Activated naive CD8-positive, alpha-beta T cell treated with anti-CD3 and anti-CD28 coated beads, Interleukin-2, amount 10 ng/mL, durations not matched to agents 7 days and 5 days (primary cell): ENCODE measurements around the gene ZNF260. TPM values are rescaled to one million over a fixed set of nuclear protein-coding genes. Genes with fewer than 3 reads are reported as not detected.
"Not testable (repeated sequence)": the region's sequence is repeated elsewhere in the genome, so short reads cannot be mapped to it uniquely, and the experiment has no call there.

Experiments used
- ATAC-seq: fragments of 150-1000 bp; cut with Tn5 transposase; one replicate; pipeline ENCODE4 v1.10.0; 2021; ENCODE audit warnings: low read depth, moderate library complexity
- POLR2A ChIA-PET: fragments of 350-600 bp; sonication (Branson Sonifier 250); formaldehyde crosslinking; loops from one replicate; lab custom pipeline; 2021; ENCODE audit warnings: antibody characterized with exemption; lab: Charles Lee
- DNase-seq: peaks from one replicate; pipeline ENCODE4 v3.0.0; 2021
- H3K27ac Mint-ChIP-seq: one replicate; pipeline ENCODE4 v1.8.0; 2022; ENCODE audit warnings: mild to moderate bottlenecking, mixed read lengths
- H3K27me3 Mint-ChIP-seq: one replicate; pipeline ENCODE4 v1.8.0; 2022; ENCODE audit warnings: mild to moderate bottlenecking, moderate library complexity, mixed read lengths
- H3K36me3 Mint-ChIP-seq: one replicate; pipeline ENCODE4 v1.8.0; 2021; ENCODE audit warnings: mild to moderate bottlenecking, mixed read lengths
- H3K4me1 Mint-ChIP-seq: one replicate; pipeline ENCODE4 v1.8.0; 2021; ENCODE audit warnings: mixed read lengths
- H3K4me3 Mint-ChIP-seq: one replicate; pipeline ENCODE4 v1.8.0; 2022; ENCODE audit warnings: mild to moderate bottlenecking, moderate library complexity, mixed read lengths
- H3K9me3 Mint-ChIP-seq: one replicate; pipeline ENCODE4 v1.8.0; 2021; ENCODE audit warnings: mixed read lengths
- total RNA-seq, 2 experiments: library from RNA; stranded (reverse); gene quantifications; one replicate each; pipeline ENCODE4 v1.2.3, GENCODE V29; 2021

The ZNF260 gene
- total RNA-seq, 2 experiments from 2014 or later, result 12.9 to 16.3 TPM

GRCh38 chr19:36526581-36526980, 1.5 kb downstream of the ZNF260 start:
- no peak overlapping the region for H3K27ac Mint-ChIP-seq
- peak overlapping the region; percentile 66 for H3K4me3 Mint-ChIP-seq
- H3K4me1 Mint-ChIP-seq, result peaks cover 16% of the 10 kb centered on the region
- no peaks in the 10 kb centered on the region for H3K27me3 Mint-ChIP-seq
- DNase-seq (no peak), ATAC-seq (no peak)
- POLR2A ChIA-PET, result interaction anchor here (0.6 kb wide), 1 partner anchor 309 kb away, joined by 3 read pairs; no protein-coding TSS in a partner anchor
- peaks cover 51% of the 10 kb centered on the region for H3K36me3 Mint-ChIP-seq
- H3K9me3 Mint-ChIP-seq, result peaks cover 31% of the 10 kb centered on the region

GRCh38 chr19:36524617-36525016, 3.5 kb downstream of the ZNF260 start:
- POLR2A ChIA-PET, result interaction anchor here (0.6 kb wide), 1 partner anchor 1690 kb away, joined by 4 read pairs; no protein-coding TSS in a partner anchor
- H3K9me3 Mint-ChIP-seq, result peaks cover 32% of the 10 kb centered on the region
- H3K4me1 Mint-ChIP-seq, result peaks cover 16% of the 10 kb centered on the region
- no peaks in the 10 kb centered on the region for H3K27me3 Mint-ChIP-seq
- DNase-seq, result no peak
- no peak overlapping the region for H3K4me3 Mint-ChIP-seq
- H3K27ac Mint-ChIP-seq, result no peak overlapping the region
- no peak for ATAC-seq
- H3K36me3 Mint-ChIP-seq, result peaks cover 50% of the 10 kb centered on the region

- no peaks in the 10 kb centered on the region for H3K4me1 Mint-ChIP-seq
- H3K27me3 Mint-ChIP-seq, result no peaks in the 10 kb centered on the region
- H3K36me3 Mint-ChIP-seq, result peaks cover 59% of the 10 kb centered on the region
- DNase-seq (no peak), ATAC-seq (no peak)
- POLR2A ChIA-PET, result no interaction called here
- H3K4me3 Mint-ChIP-seq, result no peak overlapping the region
- peaks cover 42% of the 10 kb centered on the region for H3K9me3 Mint-ChIP-seq
- no peak overlapping the region for H3K27ac Mint-ChIP-seq
Observed at GRCh38 chr19:36514012-36514612, 14.0 kb downstream of the ZNF260 start.

- Mint-ChIP-seq H3K27ac (no peak overlapping the region), H3K36me3 (peaks cover 14% of the 10 kb centered on the region), H3K4me1 (no peaks in the 10 kb centered on the region), H3K9me3 (peaks cover 19% of the 10 kb centered on the region), H3K4me3 (no peak overlapping the region), H3K27me3 (no peaks in the 10 kb centered on the region)
- POLR2A ChIA-PET, result no interaction called here
- ATAC-seq, result no peak
- DNase-seq, result no peak
Observed at GRCh38 chr19:36508325-36508724, 19.7 kb downstream of the ZNF260 start.

GRCh38 chr19:36501973-36502372, 26.1 kb downstream of the ZNF260 start:
- H3K36me3 Mint-ChIP-seq, result no peaks in the 10 kb centered on the region
- no peak overlapping the region for H3K4me3 Mint-ChIP-seq
- POLR2A ChIA-PET, result no interaction called here
- H3K9me3 Mint-ChIP-seq, result peaks cover 24% of the 10 kb centered on the region
- no peaks in the 10 kb centered on the region for H3K27me3 Mint-ChIP-seq
- no peak for DNase-seq
- ATAC-seq, result no peak
- no peak overlapping the region for H3K27ac Mint-ChIP-seq
- no peaks in the 10 kb centered on the region for H3K4me1 Mint-ChIP-seq

- H3K4me1 Mint-ChIP-seq, result no peaks in the 10 kb centered on the region
- H3K27ac Mint-ChIP-seq, result no peak overlapping the region
- no peaks in the 10 kb centered on the region for H3K36me3 Mint-ChIP-seq
- H3K4me3 Mint-ChIP-seq, result no peak overlapping the region
- no peak for DNase-seq
- H3K27me3 Mint-ChIP-seq, result no peaks in the 10 kb centered on the region
- peaks cover 19% of the 10 kb centered on the region for H3K9me3 Mint-ChIP-seq
- ATAC-seq, result no peak
- POLR2A ChIA-PET, result no interaction called here
Observed at GRCh38 chr19:36497001-36497400, 31.1 kb downstream of the ZNF260 start.

GRCh38 chr19:36492689-36493453, 35.2 kb downstream of the ZNF260 start:
- Mint-ChIP-seq H3K4me1 (peaks cover 15% of the 10 kb centered on the region), H3K9me3 (peaks cover 13% of the 10 kb centered on the region)
- DNase-seq, result peak; percentile 44
- ATAC-seq, H3K4me3 Mint-ChIP-seq, H3K36me3 Mint-ChIP-seq, H3K27me3 Mint-ChIP-seq, POLR2A ChIA-PET, H3K27ac Mint-ChIP-seq: not testable (repeated sequence)

- peaks cover 13% of the 10 kb centered on the region for H3K36me3 Mint-ChIP-seq
- peak overlapping the region; percentile 98 for H3K27ac Mint-ChIP-seq
- DNase-seq, H3K27me3 Mint-ChIP-seq, ATAC-seq: not testable (repeated sequence)
- H3K4me3 Mint-ChIP-seq, result peak overlapping the region; percentile 98
- POLR2A ChIA-PET, result interaction anchor here (2.3 kb wide), 1 partner anchor 82 kb away, joined by 16 read pairs; the partner anchor contains the start of gene ZNF529
- H3K9me3 Mint-ChIP-seq, result peaks cover 10% of the 10 kb centered on the region
- peaks cover 23% of the 10 kb centered on the region for H3K4me1 Mint-ChIP-seq
Observed at GRCh38 chr19:36490846-36491245, 37.2 kb downstream of the ZNF260 start.

- H3K27me3 Mint-ChIP-seq, result no peaks in the 10 kb centered on the region
- ATAC-seq, result peak; percentile 75
- H3K9me3 Mint-ChIP-seq, result peaks cover 11% of the 10 kb centered on the region
- H3K36me3 Mint-ChIP-seq, result peaks cover 17% of the 10 kb centered on the region
- DNase-seq, result no peak
- H3K4me1 Mint-ChIP-seq, result peaks cover 23% of the 10 kb centered on the region
- H3K4me3 Mint-ChIP-seq, result peak overlapping the region; percentile 98
- POLR2A ChIA-PET, result interaction anchor here (0.6 to 2.3 kb wide), 14 partner anchors 36 to 1105 kb away, joined by 3 to 28 read pairs (median 6); partner anchors contain the start of genes ZFP82, ZNF146, ZNF260 and ZNF345
- peak overlapping the region; percentile 98 for H3K27ac Mint-ChIP-seq
Observed at GRCh38 chr19:36489920-36490415, 38.1 kb downstream of the ZNF260 start.

GRCh38 chr19:36489118-36489919, 38.8 kb downstream of the ZNF260 start, which contains the start of gene ZNF566:
ZNF566 (minus strand) TSS chr19:36489561; CDS start chr19:36476557, 13,004 bp downstream.
- H3K4me3 Mint-ChIP-seq, result peak within 1 kb of the TSS; percentile 98
- DNase-seq (peak; percentile 88), ATAC-seq (peak; percentile 93)
- H3K4me1 Mint-ChIP-seq, result peaks cover 23% of the 10 kb centered on the region
- POLR2A ChIA-PET, result interaction anchor here (0.5 to 2.3 kb wide), 20 partner anchors 11 to 1105 kb away, joined by 3 to 28 read pairs (median 4); partner anchors contain the start of genes ZFP82, ZNF146, ZNF260 and ZNF345
- peaks cover 12% of the 10 kb centered on the region for H3K9me3 Mint-ChIP-seq
- H3K27me3 Mint-ChIP-seq, result no peaks in the 10 kb centered on the region
- peak within 1 kb of the TSS; percentile 98 for H3K27ac Mint-ChIP-seq
- peaks cover 18% of the 10 kb centered on the region for H3K36me3 Mint-ChIP-seq

- Mint-ChIP-seq H3K36me3 (peaks cover 22% of the 10 kb centered on the region), H3K9me3 (peaks cover 15% of the 10 kb centered on the region), H3K27me3 (no peaks in the 10 kb centered on the region), H3K27ac (peak overlapping the region; percentile 98), H3K4me3 (peak overlapping the region; percentile 98), H3K4me1 (peaks cover 23% of the 10 kb centered on the region)
- no peak for ATAC-seq
- no peak for DNase-seq
- POLR2A ChIA-PET, result interaction anchor here (0.7 to 2.3 kb wide), 13 partner anchors 12 to 1106 kb away, joined by 3 to 28 read pairs (median 6); partner anchors contain the start of genes ZFP82, ZNF146, ZNF260 and ZNF345
Observed at GRCh38 chr19:36488846-36489117, 39.3 kb downstream of the ZNF260 start.

- peak overlapping the region; percentile 98 for H3K4me3 Mint-ChIP-seq
- no peak for ATAC-seq
- POLR2A ChIA-PET, result interaction anchor here (0.6 to 2.3 kb wide), 9 partner anchors 40 to 1106 kb away, joined by 3 to 28 read pairs (median 6); partner anchors contain the start of genes ZFP82, ZNF260, ZNF382 and ZNF529
- no peak for DNase-seq
- H3K9me3 Mint-ChIP-seq, result peaks cover 14% of the 10 kb centered on the region
- peak overlapping the region; percentile 98 for H3K27ac Mint-ChIP-seq
- peaks cover 23% of the 10 kb centered on the region for H3K4me1 Mint-ChIP-seq
- H3K27me3 Mint-ChIP-seq, result no peaks in the 10 kb centered on the region
- peaks cover 24% of the 10 kb centered on the region for H3K36me3 Mint-ChIP-seq
Observed at GRCh38 chr19:36488118-36488845, 39.8 kb downstream of the ZNF260 start.
